ENCODE data around the gene SOD2. TPM values are rescaled to one million over a fixed set of nuclear protein-coding genes. Genes with fewer than 3 reads are reported as not detected.
"Not testable (repeated sequence)": the region's sequence is repeated elsewhere in the genome, so short reads cannot be mapped to it uniquely, and the experiment has no call there.

SOD2 gene
- total RNA-seq, 4 donors from 2014 or later: 10,850 to 22,513 (median 13,452) TPM

DNA sequence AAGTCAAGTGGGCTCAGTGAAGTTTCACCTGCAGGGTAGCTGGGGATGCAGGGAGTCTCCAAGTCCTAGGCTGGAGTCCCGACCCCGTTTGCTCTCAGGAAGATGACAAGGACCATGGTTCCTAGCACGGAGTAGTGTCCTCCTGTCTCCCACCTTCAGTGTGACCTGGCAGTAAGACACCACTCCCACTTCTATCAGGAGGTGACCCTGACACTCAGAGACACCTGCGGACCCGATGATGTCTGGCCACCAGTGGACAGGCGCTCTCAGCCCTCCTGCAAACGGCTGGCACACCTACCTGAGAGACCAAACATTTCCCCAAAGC lies 1.1 kb downstream of the SOD2 start:
- Histone ChIP-seq H3K9me3 (no peaks in the 10 kb centered on the region), H3K4me1 (peaks cover 40 to 49% of the 10 kb centered on the region in 2 donors), H3K4me3 (peak overlapping the region; percentile 83 to 94 (median 90)), H3K27ac (peak overlapping the region; percentile 94 to 99 (median 96)), H3K36me3 (peaks cover 2 to 55% of the 10 kb centered on the region in 2 donors), H3K27me3 (no peaks in the 10 kb centered on the region)
- in situ Hi-C loops (cut with MboI; ENCODE audit: low sequenced_read_pairs in 4 of 4): loop anchor here in 2 of 4 donors (10.0 to 25.0 kb wide), 3 partner anchors 103 to 283 kb away; partner anchors contain the start of genes IGF2R (in 1 of the 2) and MRPL18 (in 1 of the 2)
- no peak for TF ChIP-seq POLR2A (IDR thresholded peaks at IDR 0.05)
- TF ChIP-seq, protein P1, sequence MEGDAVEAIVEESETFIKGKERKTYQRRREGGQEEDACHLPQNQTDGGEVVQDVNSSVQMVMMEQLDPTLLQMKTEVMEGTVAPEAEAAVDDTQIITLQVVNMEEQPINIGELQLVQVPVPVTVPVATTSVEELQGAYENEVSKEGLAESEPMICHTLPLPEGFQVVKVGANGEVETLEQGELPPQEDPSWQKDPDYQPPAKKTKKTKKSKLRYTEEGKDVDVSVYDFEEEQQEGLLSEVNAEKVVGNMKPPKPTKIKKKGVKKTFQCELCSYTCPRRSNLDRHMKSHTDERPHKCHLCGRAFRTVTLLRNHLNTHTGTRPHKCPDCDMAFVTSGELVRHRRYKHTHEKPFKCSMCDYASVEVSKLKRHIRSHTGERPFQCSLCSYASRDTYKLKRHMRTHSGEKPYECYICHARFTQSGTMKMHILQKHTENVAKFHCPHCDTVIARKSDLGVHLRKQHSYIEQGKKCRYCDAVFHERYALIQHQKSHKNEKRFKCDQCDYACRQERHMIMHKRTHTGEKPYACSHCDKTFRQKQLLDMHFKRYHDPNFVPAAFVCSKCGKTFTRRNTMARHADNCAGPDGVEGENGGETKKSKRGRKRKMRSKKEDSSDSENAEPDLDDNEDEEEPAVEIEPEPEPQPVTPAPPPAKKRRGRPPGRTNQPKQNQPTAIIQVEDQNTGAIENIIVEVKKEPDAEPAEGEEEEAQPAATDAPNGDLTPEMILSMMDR (IDR thresholded peaks at IDR 0.05 in 4 of 5, conservative IDR thresholded peaks at IDR 0.05 in 1 of 5): no peak
- ATAC-seq (no peak), DNase-seq (no peak)
- intact Hi-C loops (cut with DNase I; ENCODE audit: low total_unique reads): loop anchor here (2.0 to 10.0 kb wide), 3 partner anchors 71 to 373 kb away; partner anchors contain the start of gene ACAT2

DNA sequence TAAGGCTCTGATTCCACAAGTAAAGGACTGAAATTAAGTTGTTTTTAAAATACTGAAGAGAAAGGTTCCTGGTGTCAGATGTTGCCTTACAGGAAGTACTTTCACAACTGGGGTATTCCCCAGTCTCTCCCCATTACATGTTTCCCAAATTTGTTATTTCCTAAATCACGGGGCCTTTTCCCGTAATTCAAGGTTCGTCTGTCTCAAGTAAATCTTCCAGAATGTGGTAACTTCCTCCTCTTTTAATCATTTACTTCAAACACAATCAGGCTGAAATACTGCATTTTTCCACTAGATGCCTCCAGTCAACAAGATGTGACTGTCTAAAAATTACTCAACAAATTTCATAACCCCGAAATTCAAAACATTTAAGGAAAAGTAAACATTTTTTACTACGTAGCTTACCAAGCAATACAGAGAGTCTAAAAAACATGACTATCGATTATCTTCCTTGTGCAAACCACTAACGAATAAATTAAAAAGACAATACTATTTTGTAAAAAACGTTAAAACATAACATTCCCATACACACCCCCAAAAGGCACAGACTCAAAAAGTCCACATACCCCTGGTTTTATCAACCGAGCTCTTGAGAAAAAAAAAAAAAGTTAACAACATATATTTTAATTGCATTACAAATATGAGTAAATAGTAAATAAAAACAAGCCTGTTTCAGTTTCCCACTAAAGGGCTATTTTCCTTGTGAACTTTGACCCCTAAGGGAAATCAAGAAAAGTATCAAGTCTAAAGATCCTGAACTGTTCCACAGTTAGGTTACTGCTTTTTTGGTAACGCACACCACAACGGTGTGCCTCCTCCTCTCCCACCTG lies 1.7 kb downstream of the SOD2 start:
- intact Hi-C loops (cut with DNase I; ENCODE audit: low total_unique reads) (loop anchor here (5.0 to 10.0 kb wide), 2 partner anchors 281 to 373 kb away; no protein-coding TSS in a partner anchor), in situ Hi-C loops (cut with MboI; ENCODE audit: low sequenced_read_pairs in 4 of 4) (loop anchor here in 2 of 4 donors (10.0 to 25.0 kb wide), 3 partner anchors 103 to 283 kb away; partner anchors contain the start of genes IGF2R (in 1 of the 2) and MRPL18 (in 1 of the 2))
- H3K27ac ChIP-seq: peak overlapping the region; percentile 94 to 99 (median 96)
- H3K27me3 ChIP-seq: no peaks in the 10 kb centered on the region
- peaks cover 45 to 55% of the 10 kb centered on the region in 2 donors for H3K4me1 ChIP-seq
- no peaks in the 10 kb centered on the region for H3K9me3 ChIP-seq
- no peak for TF ChIP-seq POLR2A (IDR thresholded peaks at IDR 0.05)
- TF ChIP-seq, protein P1 (IDR thresholded peaks at IDR 0.05 in 4 of 5, conservative IDR thresholded peaks at IDR 0.05 in 1 of 5): peak; percentile 75 to 98 (median 78)
- H3K4me3 ChIP-seq: peak overlapping the region; percentile 83 to 94 (median 90)
- DNase-seq (no peak), ATAC-seq (no peak)
- H3K36me3 ChIP-seq: peaks cover 2 to 61% of the 10 kb centered on the region in 2 donors

DNA sequence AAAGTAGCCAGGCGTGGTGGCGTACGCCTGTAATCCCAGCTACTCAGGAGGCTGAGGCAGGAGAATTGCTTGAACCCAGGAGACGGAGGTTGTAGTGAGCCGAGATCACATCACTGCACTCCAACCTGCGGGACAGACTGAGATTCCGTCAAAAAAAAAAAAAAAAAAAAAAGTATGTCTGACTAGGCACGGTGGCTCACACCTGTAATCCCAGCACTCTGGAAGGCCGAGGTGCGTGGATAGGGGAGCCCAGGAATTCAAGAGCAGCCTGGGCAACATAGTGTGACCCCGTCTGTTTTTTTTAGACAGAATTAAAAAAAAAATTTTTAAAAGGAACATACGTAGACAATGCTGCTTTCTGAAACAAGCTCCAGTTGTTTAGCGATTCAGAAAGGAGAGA lies 2.9 kb downstream of the SOD2 start:
- in situ Hi-C loops (cut with MboI; ENCODE audit: low sequenced_read_pairs in 4 of 4) (loop anchor here in 2 of 4 donors (10.0 to 25.0 kb wide), 3 partner anchors 105 to 285 kb away; partner anchors contain the start of genes IGF2R (in 1 of the 2) and MRPL18 (in 1 of the 2)), intact Hi-C loops (cut with DNase I; ENCODE audit: low total_unique reads) (loop anchor here (5.0 to 10.0 kb wide), 2 partner anchors 282 to 375 kb away; no protein-coding TSS in a partner anchor)
- H3K4me3 ChIP-seq: peak overlapping the region; percentile 83 to 94 (median 90)
- H3K4me1 ChIP-seq: peaks cover 37 to 54% of the 10 kb centered on the region in 2 donors
- peaks cover 2 to 72% of the 10 kb centered on the region in 2 donors for H3K36me3 ChIP-seq
- H3K27ac ChIP-seq: peak overlapping the region; percentile 94 to 99 (median 96)
- not testable (repeated sequence) for ATAC-seq, DNase-seq, H3K27me3 ChIP-seq, H3K9me3 ChIP-seq

DNA sequence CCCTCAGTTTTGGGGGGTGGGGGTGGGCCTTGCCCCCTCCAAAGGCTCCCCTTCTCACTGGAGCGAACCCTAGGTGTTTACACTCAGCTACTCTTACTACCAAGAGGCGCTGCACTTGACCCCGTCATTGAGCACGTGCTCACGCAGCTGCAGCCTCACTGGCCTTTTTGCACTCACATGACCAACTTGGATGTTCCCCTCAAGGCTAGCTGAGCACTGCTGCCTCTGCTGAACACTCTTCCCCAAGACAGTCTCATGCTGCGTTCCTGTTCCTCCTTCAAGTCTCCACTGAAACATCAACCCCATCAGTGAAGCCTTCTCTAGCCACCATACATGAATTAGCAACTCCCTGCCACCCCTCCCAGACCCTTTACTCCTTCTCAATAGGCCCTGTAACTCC lies 4.0 kb downstream of the SOD2 start:
- Histone ChIP-seq H3K36me3 (peaks cover 9 to 84% of the 10 kb centered on the region in 2 donors), H3K4me3 (peak overlapping the region; percentile 83 to 94 (median 90))
- intact Hi-C loops (cut with DNase I; ENCODE audit: low total_unique reads): no loop called here

More for the DNA sequence above, 4.0 kb downstream of the SOD2 start:
- no peaks in the 10 kb centered on the region for H3K9me3 ChIP-seq
- TF ChIP-seq POLR2A (IDR thresholded peaks at IDR 0.05): no peak
- TF ChIP-seq, protein P1 (IDR thresholded peaks at IDR 0.05 in 4 of 5, conservative IDR thresholded peaks at IDR 0.05 in 1 of 5): no peak
- peak in 1 of 2 donors; percentile 39 for DNase-seq
- no peak for ATAC-seq
- peaks cover 33 to 48% of the 10 kb centered on the region in 2 donors for H3K4me1 ChIP-seq
- H3K27me3 ChIP-seq: no peaks in the 10 kb centered on the region
- in situ Hi-C loops (cut with MboI; ENCODE audit: low sequenced_read_pairs in 4 of 4): loop anchor here (10.0 to 25.0 kb wide), 3 partner anchors 56 to 273 kb away; partner anchors contain the start of gene IGF2R (in 1 of the 4)
- H3K27ac ChIP-seq: peak overlapping the region; percentile 94 to 99 (median 96)
